GM23338 (cell line): ENCODE results near the gene CIC. TPM values are rescaled to one million over a fixed set of nuclear protein-coding genes. Genes with fewer than 3 reads are reported as not detected.

Source experiments
- ATAC-seq: fragments of 200-7000 bp; cut with Tn5 transposase; 3 replicates; pipeline ENCODE4 v1.9.1; 2020
- DNase-seq: peaks from one replicate; pipeline ENCODE4 v3.0.0-alpha.2; 2015; ENCODE audit warnings: low spot score
- H2AFZ ChIP-seq: fragments of 200-600 bp; sonication (generic); 2 replicates; pipeline ENCODE4 v1.8.0; 2016; ENCODE audit warnings: antibody characterized with exemption, mild to moderate bottlenecking, moderate library complexity
- H3F3A ChIP-seq: fragments of 200-600 bp; sonication (generic); replicated peaks from 2 replicates; pipeline ENCODE4 v1.8.0; 2017; ENCODE audit warnings: antibody characterized with exemption, mixed run types, low read depth
- H3K27ac ChIP-seq: fragments of 200-600 bp; sonication (generic); 2 replicates; pipeline ENCODE4 v1.6.1; 2016; ENCODE audit warnings: low read depth
- H3K27me3 ChIP-seq: fragments of 200-600 bp; sonication (generic); 2 replicates; pipeline ENCODE4 v1.8.0; 2016; ENCODE audit warnings: mild to moderate bottlenecking, mixed run types, moderate library complexity; ENCODE audit not compliant: insufficient read depth
- H3K36me3 ChIP-seq: fragments of 200-600 bp; sonication (generic); 2 replicates; pipeline ENCODE4 v1.8.0; 2016; ENCODE audit warnings: mild to moderate bottlenecking; ENCODE audit not compliant: insufficient read depth
- H3K4me1 ChIP-seq: fragments of 200-600 bp; sonication (generic); 2 replicates; pipeline ENCODE4 v1.8.0; 2016; ENCODE audit warnings: mild to moderate bottlenecking, moderate library complexity; ENCODE audit not compliant: insufficient read depth
- H3K4me2 ChIP-seq: fragments of 200-600 bp; sonication (generic); 2 replicates; pipeline ENCODE4 v1.7.1; 2017; ENCODE audit warnings: mixed run types
- H3K4me3 ChIP-seq: fragments of 200-600 bp; sonication (generic); 2 replicates; pipeline ENCODE4 v1.6.1; 2016; ENCODE audit warnings: mixed run types
- H3K79me2 ChIP-seq: fragments of 200-600 bp; sonication (generic); replicated peaks from 2 replicates; pipeline ENCODE4 v1.8.0; 2017; ENCODE audit warnings: mild to moderate bottlenecking; ENCODE audit not compliant: insufficient read depth
- H3K9me2 ChIP-seq: fragments of 200-600 bp; sonication (generic); 2 replicates; pipeline ENCODE4 v1.8.0; 2017; ENCODE audit not compliant: insufficient read depth
- H4K20me1 ChIP-seq: fragments of 200-600 bp; sonication (generic); replicated peaks from 2 replicates; pipeline ENCODE4 v1.8.0; 2017; ENCODE audit warnings: mild to moderate bottlenecking; ENCODE audit not compliant: insufficient read depth
- H3K27ac Mint-ChIP-seq: 2 replicates; pipeline ENCODE4 v1.8.0; 2020; ENCODE audit warnings: inconsistent platforms, mild to moderate bottlenecking, moderate library complexity, mixed read lengths
- H3K27me3 Mint-ChIP-seq: 3 replicates; pipeline ENCODE4 v1.8.0; 2022; ENCODE audit warnings: low read depth, mild to moderate bottlenecking, moderate library complexity, mixed read lengths, inconsistent platforms; ENCODE audit not compliant: insufficient read depth, poor library complexity
- H3K36me3 Mint-ChIP-seq: 3 replicates; pipeline ENCODE4 v1.8.0; 2021; ENCODE audit warnings: low read depth, mild to moderate bottlenecking, inconsistent platforms, moderate library complexity, mixed read lengths
- H3K4me1 Mint-ChIP-seq: 3 replicates; pipeline ENCODE4 v1.8.0; 2020; ENCODE audit warnings: mild to moderate bottlenecking, inconsistent platforms, mixed read lengths
- H3K4me3 Mint-ChIP-seq: 3 replicates; pipeline ENCODE4 v1.8.0; 2021; ENCODE audit warnings: moderate library complexity, mild to moderate bottlenecking, inconsistent platforms, mixed read lengths
- H3K9me3 Mint-ChIP-seq: 3 replicates; pipeline ENCODE4 v1.8.0; 2020; ENCODE audit warnings: moderate library complexity, mild to moderate bottlenecking, inconsistent platforms, mixed read lengths
- CREB1 ChIP-seq: fragments of 250-450 bp; sonication (Bioruptor Pico); IDR thresholded peaks from 2 replicates; pipeline ENCODE4 v1.5.0; 2020; ENCODE audit warnings: low read depth, mild to moderate bottlenecking, moderate library complexity
- CTCF ChIP-seq, 2 experiments: fragments of 200-600 bp in 1 of 2; sonication (generic) in 1 of 2; conservative IDR thresholded peaks; 2 replicates each; pipeline versions ENCODE4 v1.5.1 to v1.6.1; 2016 to 2017; ENCODE audit warnings: antibody characterized with exemption in 2 of 2, low read depth in 2 of 2, mild to moderate bottlenecking in 2 of 2, moderate library complexity in 1 of 2
- EZH2 ChIP-seq: fragments of 200-600 bp; sonication (generic); IDR thresholded peaks from one replicate; pipeline ENCODE4 v1.8.0; 2017; ENCODE audit warnings: antibody characterized with exemption, mild to moderate bottlenecking, low read depth; ENCODE audit not compliant: unreplicated experiment
- EZH2phosphoT487 ChIP-seq: fragments of 200-600 bp; sonication (generic); IDR thresholded peaks from one replicate; pipeline ENCODE4 v1.8.1; 2018; ENCODE audit warnings: antibody characterized with exemption; ENCODE audit not compliant: unreplicated experiment
- JUNB ChIP-seq: IDR thresholded peaks from one replicate; pipeline ENCODE4 v1.6.1; 2016; ENCODE audit warnings: antibody characterized with exemption; ENCODE audit not compliant: unreplicated experiment
- NANOG ChIP-seq: IDR thresholded peaks from 2 replicates; pipeline ENCODE4 v1.6.1; 2016; ENCODE audit warnings: antibody characterized with exemption, borderline replicate concordance
- POLR2AphosphoS5 ChIP-seq: IDR thresholded peaks from 2 replicates; pipeline ENCODE4 v1.6.1; 2016; ENCODE audit warnings: antibody characterized with exemption, low read depth
- REST ChIP-seq: IDR thresholded peaks from one replicate; pipeline ENCODE4 v1.6.1; 2018; ENCODE audit warnings: antibody characterized with exemption; ENCODE audit not compliant: unreplicated experiment
- STAT1 ChIP-seq: IDR thresholded peaks from one replicate; pipeline ENCODE4 v1.6.1; 2016; ENCODE audit warnings: antibody characterized with exemption; ENCODE audit not compliant: unreplicated experiment
- ZNF114 ChIP-seq: fragments of 250-450 bp; sonication (Bioruptor Pico); IDR thresholded peaks from 2 replicates; pipeline ENCODE4 v1.5.0; 2020; ENCODE audit warnings: mild to moderate bottlenecking, moderate library complexity
- ZNF331 ChIP-seq: fragments of 250-450 bp; sonication (Bioruptor Pico); IDR thresholded peaks from 2 replicates; pipeline ENCODE4 v1.5.0; 2020; ENCODE audit warnings: low read depth, mild to moderate bottlenecking, moderate library complexity
- polyA plus RNA-seq: library from polyadenylated mRNA; unstranded; fragments of >200 nt; fragmentation: Nextera tagmentation; extraction: Ambion mirVana; gene quantifications from 2 replicates; pipeline ENCODE4 v1.2.1, GENCODE V29; 2016
- total RNA-seq: library from RNA; depleted of rRNA; stranded (reverse); fragments of >200 nt; shearing (Covaris generic); gene quantifications from 2 replicates; pipeline ENCODE4 v1.2.3, GENCODE V29; 2014
- TF ChIP-seq, protein P1 (sequence below): fragments of 250-450 bp; sonication (Bioruptor Pico); IDR thresholded peaks from 2 replicates; pipeline ENCODE4 v1.5.0; 2020; ENCODE audit warnings: mild to moderate bottlenecking, moderate library complexity
- TF ChIP-seq, protein P2 (sequence below): IDR thresholded peaks from 2 replicates; pipeline ENCODE4 v1.6.1; 2016; ENCODE audit warnings: antibody characterized with exemption

CIC gene
- total and polyA plus RNA-seq, 2 experiments from 2014 or later: 13.2 to 42.0 TPM

DNA sequence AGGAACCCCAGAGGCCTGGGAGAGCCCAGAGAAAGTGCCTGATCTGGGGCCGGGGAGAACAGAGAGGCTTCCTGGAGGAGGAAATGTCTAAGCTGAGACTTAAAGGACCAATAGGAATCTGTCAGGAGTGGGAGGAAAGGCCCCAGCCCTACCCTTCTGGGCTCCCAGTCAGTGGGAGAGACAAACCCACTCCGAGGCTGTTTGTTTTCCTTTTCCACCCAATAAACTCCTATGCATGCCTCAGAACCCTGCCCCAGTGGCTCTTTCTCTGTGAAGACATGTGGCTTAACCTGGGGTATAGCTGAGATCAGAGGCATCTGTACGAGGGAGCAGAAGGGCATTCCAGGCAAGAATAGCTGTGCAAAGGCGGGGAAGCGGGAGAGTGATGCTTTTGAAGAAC is 58.3 kb downstream of the CIC start:
- no peaks in the 10 kb centered on the region for H3K9me2 ChIP-seq
- no peak overlapping the region for H3K4me3 Mint-ChIP-seq

More for the DNA sequence above, 58.3 kb downstream of the CIC start:
- Histone ChIP-seq H3K27me3 (peaks cover 14% of the 10 kb centered on the region), H3K79me2 (peaks cover 26% of the 10 kb centered on the region), H2AFZ (no peak overlapping the region), H3K27ac (no peak overlapping the region), H3K36me3 (no peaks in the 10 kb centered on the region), H3F3A (peaks cover 6% of the 10 kb centered on the region), H4K20me1 (peaks cover 4% of the 10 kb centered on the region), H3K4me1 (peaks cover 6% of the 10 kb centered on the region; the same call in 1 of the 2 replicates), H3K4me2 (no peak overlapping the region), H3K4me3 (no peak overlapping the region)
- no peaks in the 10 kb centered on the region for H3K9me3 Mint-ChIP-seq
- ATAC-seq (no peak), DNase-seq (no peak)
- TF ChIP-seq POLR2AphosphoS5 (no peak), STAT1 (no peak), NANOG (no peak), EZH2phosphoT487 (no peak), CTCF (conservative IDR thresholded peaks at IDR 0.05; ENCODE audit: low read depth in 2 of 2) (no peak), JUNB (no peak), EZH2 (no peak), CREB1 (CRISPR knock-in tag) (no peak), REST (no peak), ZNF114 (CRISPR knock-in tag) (no peak), ZNF331 (no peak)
- TF ChIP-seq, protein P1, sequence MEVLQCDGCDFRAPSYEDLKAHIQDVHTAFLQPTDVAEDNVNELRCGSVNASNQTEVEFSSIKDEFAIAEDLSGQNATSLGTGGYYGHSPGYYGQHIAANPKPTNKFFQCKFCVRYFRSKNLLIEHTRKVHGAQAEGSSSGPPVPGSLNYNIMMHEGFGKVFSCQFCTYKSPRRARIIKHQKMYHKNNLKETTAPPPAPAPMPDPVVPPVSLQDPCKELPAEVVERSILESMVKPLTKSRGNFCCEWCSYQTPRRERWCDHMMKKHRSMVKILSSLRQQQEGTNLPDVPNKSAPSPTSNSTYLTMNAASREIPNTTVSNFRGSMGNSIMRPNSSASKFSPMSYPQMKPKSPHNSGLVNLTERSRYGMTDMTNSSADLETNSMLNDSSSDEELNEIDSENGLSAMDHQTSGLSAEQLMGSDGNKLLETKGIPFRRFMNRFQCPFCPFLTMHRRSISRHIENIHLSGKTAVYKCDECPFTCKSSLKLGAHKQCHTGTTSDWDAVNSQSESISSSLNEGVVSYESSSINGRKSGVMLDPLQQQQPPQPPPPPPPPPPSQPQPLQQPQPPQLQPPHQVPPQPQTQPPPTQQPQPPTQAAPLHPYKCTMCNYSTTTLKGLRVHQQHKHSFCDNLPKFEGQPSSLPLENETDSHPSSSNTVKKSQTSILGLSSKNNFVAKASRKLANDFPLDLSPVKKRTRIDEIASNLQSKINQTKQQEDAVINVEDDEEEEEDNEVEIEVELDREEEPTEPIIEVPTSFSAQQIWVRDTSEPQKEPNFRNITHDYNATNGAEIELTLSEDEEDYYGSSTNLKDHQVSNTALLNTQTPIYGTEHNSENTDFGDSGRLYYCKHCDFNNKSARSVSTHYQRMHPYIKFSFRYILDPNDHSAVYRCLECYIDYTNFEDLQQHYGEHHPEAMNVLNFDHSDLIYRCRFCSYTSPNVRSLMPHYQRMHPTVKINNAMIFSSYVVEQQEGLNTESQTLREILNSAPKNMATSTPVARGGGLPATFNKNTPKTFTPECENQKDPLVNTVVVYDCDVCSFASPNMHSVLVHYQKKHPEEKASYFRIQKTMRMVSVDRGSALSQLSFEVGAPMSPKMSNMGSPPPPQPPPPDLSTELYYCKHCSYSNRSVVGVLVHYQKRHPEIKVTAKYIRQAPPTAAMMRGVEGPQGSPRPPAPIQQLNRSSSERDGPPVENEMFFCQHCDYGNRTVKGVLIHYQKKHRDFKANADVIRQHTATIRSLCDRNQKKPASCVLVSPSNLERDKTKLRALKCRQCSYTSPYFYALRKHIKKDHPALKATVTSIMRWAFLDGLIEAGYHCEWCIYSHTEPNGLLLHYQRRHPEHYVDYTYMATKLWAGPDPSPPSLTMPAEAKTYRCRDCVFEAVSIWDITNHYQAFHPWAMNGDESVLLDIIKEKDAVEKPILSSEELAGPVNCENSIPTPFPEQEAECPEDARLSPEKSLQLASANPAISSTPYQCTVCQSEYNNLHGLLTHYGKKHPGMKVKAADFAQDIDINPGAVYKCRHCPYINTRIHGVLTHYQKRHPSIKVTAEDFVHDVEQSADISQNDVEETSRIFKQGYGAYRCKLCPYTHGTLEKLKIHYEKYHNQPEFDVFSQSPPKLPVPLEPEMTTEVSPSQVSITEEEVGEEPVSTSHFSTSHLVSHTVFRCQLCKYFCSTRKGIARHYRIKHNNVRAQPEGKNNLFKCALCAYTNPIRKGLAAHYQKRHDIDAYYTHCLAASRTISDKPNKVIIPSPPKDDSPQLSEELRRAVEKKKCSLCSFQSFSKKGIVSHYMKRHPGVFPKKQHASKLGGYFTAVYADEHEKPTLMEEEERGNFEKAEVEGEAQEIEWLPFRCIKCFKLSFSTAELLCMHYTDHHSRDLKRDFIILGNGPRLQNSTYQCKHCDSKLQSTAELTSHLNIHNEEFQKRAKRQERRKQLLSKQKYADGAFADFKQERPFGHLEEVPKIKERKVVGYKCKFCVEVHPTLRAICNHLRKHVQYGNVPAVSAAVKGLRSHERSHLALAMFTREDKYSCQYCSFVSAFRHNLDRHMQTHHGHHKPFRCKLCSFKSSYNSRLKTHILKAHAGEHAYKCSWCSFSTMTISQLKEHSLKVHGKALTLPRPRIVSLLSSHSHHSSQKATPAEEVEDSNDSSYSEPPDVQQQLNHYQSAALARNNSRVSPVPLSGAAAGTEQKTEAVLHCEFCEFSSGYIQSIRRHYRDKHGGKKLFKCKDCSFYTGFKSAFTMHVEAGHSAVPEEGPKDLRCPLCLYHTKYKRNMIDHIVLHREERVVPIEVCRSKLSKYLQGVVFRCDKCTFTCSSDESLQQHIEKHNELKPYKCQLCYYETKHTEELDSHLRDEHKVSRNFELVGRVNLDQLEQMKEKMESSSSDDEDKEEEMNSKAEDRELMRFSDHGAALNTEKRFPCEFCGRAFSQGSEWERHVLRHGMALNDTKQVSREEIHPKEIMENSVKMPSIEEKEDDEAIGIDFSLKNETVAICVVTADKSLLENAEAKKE (CRISPR knock-in tag): no peak
- TF ChIP-seq, protein P2, sequence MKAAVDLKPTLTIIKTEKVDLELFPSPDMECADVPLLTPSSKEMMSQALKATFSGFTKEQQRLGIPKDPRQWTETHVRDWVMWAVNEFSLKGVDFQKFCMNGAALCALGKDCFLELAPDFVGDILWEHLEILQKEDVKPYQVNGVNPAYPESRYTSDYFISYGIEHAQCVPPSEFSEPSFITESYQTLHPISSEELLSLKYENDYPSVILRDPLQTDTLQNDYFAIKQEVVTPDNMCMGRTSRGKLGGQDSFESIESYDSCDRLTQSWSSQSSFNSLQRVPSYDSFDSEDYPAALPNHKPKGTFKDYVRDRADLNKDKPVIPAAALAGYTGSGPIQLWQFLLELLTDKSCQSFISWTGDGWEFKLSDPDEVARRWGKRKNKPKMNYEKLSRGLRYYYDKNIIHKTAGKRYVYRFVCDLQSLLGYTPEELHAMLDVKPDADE: no peak
- H3K36me3 Mint-ChIP-seq: no peaks in the 10 kb centered on the region
- no peak overlapping the region for H3K27ac Mint-ChIP-seq
- peaks cover 17% of the 10 kb centered on the region for H3K27me3 Mint-ChIP-seq
- H3K4me1 Mint-ChIP-seq: peaks cover 31% of the 10 kb centered on the region
